GM18508 (cell line): ENCODE results near the gene RTCA.
A peak's percentile ranks its signal among the peaks of the same experiment; 100 is the strongest.
"Not testable (repeated sequence)": the region's sequence is repeated elsewhere in the genome, so short reads cannot be mapped to it uniquely, and the experiment has no call there.

Source experiments
- ATAC-seq: cut with Tn5 transposase; IDR thresholded peaks from one replicate; pipeline ENCODE4 v1.9.1; 2021; ENCODE audit warnings: moderate number of reproducible peaks; ENCODE audit not compliant: insufficient read depth, unreplicated experiment

RTCA gene

GRCh38 chr1:100256273-100256672 is 9.7 kb upstream of the RTCA start:
- not testable (repeated sequence) for ATAC-seq

GRCh38 chr1:100258427-100258826 is 7.6 kb upstream of the RTCA start:
- ATAC-seq = not testable (repeated sequence)

- ATAC-seq = no peak
These were observed 4.3 kb upstream of the RTCA start for GRCh38 chr1:100261686-100262085.

- ATAC-seq = not testable (repeated sequence)
These were observed 1.9 kb upstream of the RTCA start for GRCh38 chr1:100264081-100264480.

DNA sequence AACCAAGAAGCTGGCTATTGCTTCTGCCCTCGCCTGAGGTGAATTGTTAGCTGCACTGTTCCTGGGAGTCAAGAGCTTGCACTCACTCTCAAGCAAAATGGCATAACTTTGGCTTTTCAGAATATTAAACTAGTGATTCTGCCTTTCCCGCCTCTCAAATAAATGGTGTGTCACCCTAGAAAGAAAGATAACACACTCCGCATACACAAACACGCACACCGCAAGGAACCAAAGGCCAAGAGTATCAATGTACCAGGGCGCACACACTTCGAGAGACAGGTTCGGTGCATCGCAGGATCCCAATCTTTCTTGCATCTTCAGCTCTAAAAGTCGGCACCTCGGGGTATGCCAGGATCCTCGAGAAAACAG is 470 bp upstream of the RTCA start:
- peak; percentile 24 for ATAC-seq

- peak; percentile 3 for ATAC-seq
These were observed 725 bp downstream of the RTCA start for GRCh38 chr1:100266741-100267140.

GRCh38 chr1:100267284-100267683 is 1.3 kb downstream of the RTCA start:
- no peak for ATAC-seq

DNA sequence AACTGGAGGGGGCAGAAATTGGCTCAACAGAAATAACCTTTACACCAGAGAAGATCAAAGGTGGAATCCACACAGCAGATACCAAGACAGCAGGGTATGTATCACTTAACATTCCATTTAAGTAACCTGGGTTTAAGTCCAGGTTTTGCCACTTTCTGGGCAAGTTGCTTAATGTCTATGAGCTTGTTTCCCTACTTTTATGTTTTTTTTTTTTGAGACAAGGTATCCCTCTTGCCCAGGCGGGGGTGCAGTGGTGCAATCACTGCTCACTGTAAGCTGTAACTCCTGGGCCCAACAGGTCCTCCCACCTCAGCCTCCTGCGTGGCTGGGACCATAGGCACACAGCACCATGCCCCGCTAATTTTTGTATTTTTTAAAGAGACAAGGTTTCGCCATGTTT is 2.2 kb downstream of the RTCA start:
- ATAC-seq = no peak

- peak; percentile 60 for ATAC-seq
These were observed 11.8 kb downstream of the RTCA start for GRCh38 chr1:100277866-100278265.

GRCh38 chr1:100279358-100279923 is 13.4 kb downstream of the RTCA start:
- no peak for ATAC-seq

DNA sequence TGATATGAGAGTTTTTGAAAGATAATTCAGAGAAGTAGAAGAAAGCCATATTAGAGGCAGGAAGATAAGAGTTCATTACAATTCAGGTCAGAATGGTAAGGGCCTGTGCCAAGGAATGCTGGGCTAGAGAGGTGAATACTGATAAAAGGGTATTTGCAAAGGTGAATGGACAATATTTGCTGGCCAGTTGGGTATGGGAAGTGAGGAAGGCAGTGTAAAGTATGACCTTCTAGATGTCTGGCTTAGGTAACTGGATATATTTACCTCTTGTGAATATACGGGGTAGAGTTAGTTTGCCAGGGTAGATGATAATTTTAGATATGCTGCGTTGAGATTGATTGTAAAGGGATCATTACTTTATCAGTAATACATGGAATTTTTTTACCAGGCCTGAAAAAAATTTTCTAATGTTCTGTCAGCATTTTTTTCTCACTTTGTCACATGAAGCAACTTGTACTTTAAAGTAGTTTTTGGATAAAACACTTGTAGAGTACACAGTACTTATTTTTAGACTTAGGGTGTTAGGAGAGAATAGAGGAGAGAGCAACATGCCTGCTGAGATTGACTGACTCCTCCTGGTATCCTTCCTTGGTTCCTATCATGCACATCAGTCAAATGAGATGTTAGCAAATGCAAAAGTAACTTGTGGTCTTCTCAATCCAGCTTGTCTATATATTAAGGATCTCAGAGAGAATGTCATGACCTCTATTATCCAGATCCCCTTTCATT is 14.1 kb downstream of the RTCA start:
- no peak for ATAC-seq

DNA sequence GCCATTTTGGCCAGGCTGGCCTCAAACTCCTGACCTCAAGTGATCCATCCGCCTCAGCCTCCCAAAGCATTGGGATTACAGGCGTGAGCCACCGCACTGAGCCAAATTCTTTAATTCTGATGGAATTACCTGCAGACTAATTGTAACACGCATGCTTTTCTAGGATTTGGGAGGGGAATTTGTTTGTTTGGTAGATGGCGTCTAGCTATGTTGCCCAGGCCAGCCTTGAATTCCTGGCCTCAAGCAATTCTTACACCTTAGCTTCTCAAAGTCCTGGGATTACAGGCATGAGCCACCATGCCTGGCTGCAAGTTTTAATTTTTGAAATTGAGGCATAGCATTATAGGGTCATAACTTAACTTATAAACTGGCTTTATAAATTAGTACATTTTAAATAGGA is 18.6 kb downstream of the RTCA start:
- ATAC-seq = no peak

DNA sequence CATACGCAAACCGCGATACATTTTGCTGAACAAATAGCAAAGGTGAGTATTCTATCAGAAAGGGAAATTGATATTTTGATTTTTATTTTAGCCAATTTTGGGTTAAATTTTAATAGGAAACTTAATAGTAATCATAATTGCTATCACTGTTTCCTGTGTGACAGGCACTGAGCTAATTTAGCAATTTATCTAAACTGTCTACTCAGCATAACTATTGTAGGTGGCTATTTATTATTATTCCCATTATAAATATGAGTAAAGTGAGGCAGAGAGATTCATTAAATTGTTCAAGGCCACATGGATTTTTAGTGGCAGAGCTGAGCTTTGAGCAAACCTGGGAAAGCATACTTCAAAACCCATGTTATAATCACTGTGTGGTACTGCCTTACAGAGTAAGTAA is 21.1 kb downstream of the RTCA start:
- ATAC-seq = no peak

DNA sequence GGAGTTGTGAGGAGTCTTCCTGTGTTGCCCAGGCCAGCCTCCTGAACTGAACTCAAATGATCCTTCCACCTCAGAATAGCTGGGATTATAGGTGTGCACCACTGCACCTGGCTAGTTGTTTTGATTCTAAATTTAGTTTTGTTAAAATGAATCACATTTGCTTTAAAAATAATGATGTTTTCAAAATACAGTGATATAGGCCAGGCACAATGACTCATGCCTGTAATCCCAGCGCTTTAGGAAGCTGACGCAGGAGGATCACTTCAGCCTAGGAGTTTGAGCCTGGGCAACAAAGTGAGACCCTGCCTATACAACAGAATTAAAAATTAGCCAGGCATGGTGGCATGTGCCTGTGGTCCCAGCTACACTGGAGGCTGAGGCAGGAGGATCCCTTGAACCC is 24.3 kb downstream of the RTCA start:
- no peak for ATAC-seq

- no peak for ATAC-seq
These were observed 26.7 kb downstream of the RTCA start for GRCh38 chr1:100292711-100293110.

GRCh38 chr1:100296140-100296539 is 30.1 kb downstream of the RTCA start:
- ATAC-seq = no peak

- ATAC-seq = not testable (repeated sequence)
These were observed 31.0 kb downstream of the RTCA start for GRCh38 chr1:100296997-100297396.

GRCh38 chr1:100298512-100298911 is 32.5 kb downstream of the RTCA start:
- ATAC-seq = no peak

DNA sequence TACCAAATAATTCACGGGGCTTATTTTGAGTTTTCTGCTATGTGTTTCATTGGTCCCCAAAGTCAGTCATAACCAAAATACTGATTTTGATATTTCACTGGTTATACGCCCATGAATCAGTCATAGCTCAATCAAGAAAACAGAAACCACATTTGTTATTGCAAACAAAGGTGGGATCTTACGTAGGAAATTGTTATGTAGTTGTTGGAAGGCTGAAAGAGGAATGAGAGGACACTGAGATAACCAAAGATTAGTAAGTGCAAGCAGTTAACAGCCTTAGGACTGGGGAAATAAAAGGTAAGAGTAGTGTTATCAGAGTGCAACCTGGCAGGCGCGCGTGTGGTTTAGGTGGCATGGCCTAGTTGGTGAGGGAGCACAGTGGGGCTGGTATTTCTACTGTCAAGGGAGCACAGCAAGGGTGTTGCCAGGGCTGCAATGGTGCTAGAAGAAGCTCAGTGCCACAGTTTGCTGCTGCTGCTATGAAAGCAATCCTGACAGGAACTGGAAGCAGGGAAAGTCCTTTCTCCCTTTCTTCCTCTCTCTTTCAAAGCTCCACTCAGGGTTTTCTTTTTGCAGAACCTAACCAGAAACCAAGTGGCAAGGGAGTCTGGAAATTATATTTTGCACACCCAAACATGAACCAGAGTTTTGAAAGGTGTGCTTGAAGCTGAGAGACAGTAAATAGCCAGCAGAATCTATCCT is 33.7 kb downstream of the RTCA start:
- no peak for ATAC-seq

DNA sequence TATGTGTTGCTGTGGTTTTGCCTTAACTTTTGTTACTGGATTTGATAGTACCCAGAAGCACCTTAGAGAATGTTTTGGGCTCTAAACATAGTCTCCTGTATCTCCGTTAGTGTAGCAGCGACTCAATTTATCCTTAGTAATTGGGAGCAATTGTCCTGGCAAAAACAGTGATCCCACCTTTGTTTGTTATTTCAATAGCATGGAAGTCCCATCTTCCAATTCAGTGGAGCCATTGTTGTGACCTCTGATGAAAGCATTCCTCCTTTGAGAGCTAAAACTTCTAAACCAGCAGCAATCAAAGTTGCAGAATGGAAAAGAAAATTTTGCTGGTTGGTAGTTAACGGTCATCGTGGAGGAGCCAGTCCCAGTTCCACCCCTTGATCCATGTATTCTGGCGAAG is 34.7 kb downstream of the RTCA start:
- ATAC-seq = no peak

GRCh38 chr1:100302739-100303138 is 36.7 kb downstream of the RTCA start:
- ATAC-seq = no peak

- no peak for ATAC-seq
These were observed 38.2 kb downstream of the RTCA start for GRCh38 chr1:100304227-100304626.
